Uterine smooth muscle cell (primary cell): ENCODE results near the gene FAIM2. TPM values are rescaled to one million over a fixed set of nuclear protein-coding genes. Genes with fewer than 3 reads are reported as not detected.

Experiments
- total RNA-seq: library from RNA; depleted of rRNA; stranded (reverse); fragments of >200 nt; gene quantifications from 2 replicates; pipeline ENCODE4 v1.2.3, GENCODE V29; 2014

FAIM2 gene
- 1.5 and 3.0 TPM in 2 replicates for total RNA-seq

DNA sequence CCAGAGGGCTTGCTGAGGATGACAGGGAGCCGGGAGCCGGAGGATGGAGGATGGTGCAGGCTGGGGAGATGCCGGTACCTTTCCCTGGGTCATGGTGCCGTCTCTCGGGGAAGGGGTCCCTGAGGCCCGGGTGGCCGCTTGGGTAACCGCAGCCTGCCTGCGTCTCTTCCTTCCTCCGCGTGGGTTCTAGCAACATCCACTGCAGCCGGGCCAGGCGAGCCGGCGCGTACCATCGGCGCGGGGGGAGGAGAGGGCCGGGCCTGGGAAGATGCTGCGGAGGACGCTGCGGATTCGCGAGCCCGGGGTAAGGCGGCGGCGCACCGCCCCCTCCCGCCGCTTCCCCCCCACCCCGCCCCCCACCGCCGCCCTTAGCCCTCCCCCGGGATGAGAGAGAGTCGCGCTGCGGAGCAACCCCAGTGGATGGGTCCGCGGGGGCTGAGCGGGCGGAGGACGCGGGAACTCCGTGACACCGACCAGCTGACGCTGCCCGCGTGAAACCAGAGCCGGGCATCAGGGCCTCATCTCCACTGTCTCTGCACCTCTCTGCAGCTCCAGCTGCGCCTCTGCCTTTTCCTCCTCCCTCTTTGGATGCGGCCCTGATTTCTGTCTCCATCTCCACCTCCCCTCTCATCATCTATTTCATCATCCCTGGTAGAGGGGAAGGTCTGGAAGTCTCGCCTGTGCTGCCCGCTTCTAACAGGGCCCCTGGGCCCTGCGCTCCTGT is at the start of gene FAIM2:
Gene FAIM2, minus strand, starts transcription at position 201 of the 724 bp plus-strand sequence. Its CDS starts 108 bp downstream, at position 93.

GRCh38 chr12:49950273-49951251 is 46.9 kb upstream of the FAIM2 start, which contains the start of gene AQP2:
TSS of gene AQP2 (plus strand) at chr12:49950737. CDS start at chr12:49950831, 94 bp downstream.

DNA sequence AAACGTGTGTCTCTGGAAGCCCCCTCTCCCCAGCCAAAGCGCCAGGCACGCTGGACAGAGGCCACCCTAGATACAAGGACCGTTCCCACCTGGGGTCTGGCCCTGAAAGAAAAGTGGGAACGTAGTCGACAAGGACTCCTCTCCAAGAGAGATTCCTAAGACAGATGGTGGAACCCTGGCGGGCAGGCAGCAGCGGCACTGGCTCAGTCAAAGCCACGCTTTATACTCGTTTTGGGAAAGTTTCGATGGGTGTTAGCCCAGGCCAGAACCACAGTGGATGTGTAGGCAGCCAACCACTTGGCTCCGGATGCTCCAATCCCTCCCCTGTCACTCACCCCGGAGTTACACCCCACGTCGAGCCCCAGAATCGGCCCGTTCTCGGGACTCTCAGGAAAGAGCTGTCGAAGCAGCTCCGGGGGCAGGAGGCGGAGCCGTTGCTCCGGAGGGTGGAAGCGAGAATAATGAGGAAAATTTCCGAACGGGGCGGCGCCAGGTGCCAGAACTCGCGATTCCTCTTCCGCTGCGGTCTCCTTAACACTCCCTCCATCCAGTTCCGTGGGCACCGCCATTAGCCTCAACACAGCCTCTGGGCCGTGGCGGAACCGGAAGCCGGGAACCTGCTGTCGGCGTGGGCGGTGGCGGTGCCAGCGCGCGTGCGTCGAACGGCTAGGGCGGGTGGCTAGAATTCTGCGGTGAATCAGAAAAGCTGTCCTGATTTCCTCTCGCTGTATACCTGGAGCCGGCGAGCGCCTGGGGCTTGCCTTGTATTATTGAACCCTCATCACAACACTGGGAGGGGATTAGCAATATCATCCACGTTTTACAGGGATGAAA is 61.0 kb downstream of the FAIM2 start, which contains the start of gene BCDIN3D:
Gene BCDIN3D, minus strand, starts transcription at position 588 of the 834 bp plus-strand sequence. Its CDS starts 19 bp downstream, at position 569.

GRCh38 chr12:49828133-49829091 is 75.3 kb downstream of the FAIM2 start, which contains the start of gene NCKAP5L:
TSS of gene NCKAP5L (minus strand) at chr12:49828413. CDS start at chr12:49804044, 24,369 bp downstream.

Other genes with a start within 250 kb of the FAIM2 start
- 26.2 and 26.3 TPM in 2 replicates for gene FMNL3, start 196.5 kb downstream of the FAIM2 start, total RNA-seq
- 361 and 382 TPM in 2 replicates for gene TMBIM6, start 162.3 kb downstream of the FAIM2 start, total RNA-seq
- 14.3 and 24.4 TPM in 2 replicates for gene NCKAP5L, start 75.5 kb downstream of the FAIM2 start, total RNA-seq
- gene BCDIN3D, start 60.8 kb downstream of the FAIM2 start, total RNA-seq = 4.1 and 4.6 TPM in 2 replicates
- not detected in 2 replicates for gene AQP2, start 46.8 kb upstream of the FAIM2 start, total RNA-seq
- not detected in 2 replicates for gene AQP5, start 58.0 kb upstream of the FAIM2 start, total RNA-seq
- gene AQP6, start 69.0 kb upstream of the FAIM2 start, total RNA-seq = 0.12 TPM in 1 of 2 replicates, not detected in the other
- 51.1 and 168 TPM in 2 replicates for gene RACGAP1, start 121.6 kb upstream of the FAIM2 start, total RNA-seq
- gene ASIC1, start 153.7 kb upstream of the FAIM2 start, total RNA-seq = 0.66 and 3.6 TPM in 2 replicates
- gene SMARCD1, start 181.4 kb upstream of the FAIM2 start, total RNA-seq = 30.4 and 46.1 TPM in 2 replicates
- 0.25 TPM in 1 of 2 replicates, not detected in the other for gene GPD1, start 200.1 kb upstream of the FAIM2 start, total RNA-seq
- 32.4 and 41.6 TPM in 2 replicates for gene COX14, start 208.3 kb upstream of the FAIM2 start, total RNA-seq